Smooth muscle cell (in vitro differentiated cells): ENCODE measurements around the gene MEX3D. TPM values are rescaled to one million over a fixed set of nuclear protein-coding genes. Genes with fewer than 3 reads are reported as not detected.
A peak's percentile ranks its signal among the peaks of the same experiment; 100 is the strongest.

Source experiments
- DNase-seq: peaks from one replicate; lab custom pipeline; 2025; ENCODE audit not compliant: unreplicated experiment; lab: John Stamatoyannopoulos, UW
- H2AFZ ChIP-seq: fragments of 200-600 bp; sonication (generic); 2 replicates; pipeline ENCODE4 v1.6.0; 2016; ENCODE audit warnings: antibody characterized with exemption, low read depth, mild to moderate bottlenecking
- H3F3A ChIP-seq: fragments of 200-600 bp; sonication (generic); 2 replicates; pipeline ENCODE4 v1.6.0; 2017; ENCODE audit warnings: antibody characterized with exemption, low read depth
- H3K27ac ChIP-seq: fragments of 200-600 bp; sonication (generic); 2 replicates; pipeline ENCODE4 v1.5.1; 2016; ENCODE audit warnings: low read depth, mild to moderate bottlenecking
- H3K27me3 ChIP-seq: fragments of 200-600 bp; sonication (generic); 2 replicates; pipeline ENCODE4 v1.6.1; 2016; ENCODE audit warnings: low read depth, mild to moderate bottlenecking
- H3K36me3 ChIP-seq: fragments of 200-600 bp; sonication (generic); 2 replicates; pipeline ENCODE4 v1.5.1; 2016; ENCODE audit warnings: low read depth
- H3K4me1 ChIP-seq: fragments of 200-600 bp; sonication (generic); 2 replicates; pipeline ENCODE4 v1.5.1; 2016; ENCODE audit warnings: low read depth
- H3K4me2 ChIP-seq: fragments of 200-600 bp; sonication (generic); 2 replicates; pipeline ENCODE4 v1.6.0; 2016; ENCODE audit warnings: mild to moderate bottlenecking
- H3K4me3 ChIP-seq: fragments of 200-600 bp; sonication (generic); 2 replicates; pipeline ENCODE4 v1.5.1; 2016; ENCODE audit warnings: mild to moderate bottlenecking
- H3K79me2 ChIP-seq: fragments of 200-600 bp; sonication (generic); 2 replicates; pipeline ENCODE4 v1.6.0; 2016; ENCODE audit warnings: low read depth, mild to moderate bottlenecking
- H3K9ac ChIP-seq: fragments of 200-600 bp; sonication (generic); 2 replicates; pipeline ENCODE4 v1.6.0; 2016; ENCODE audit warnings: low read depth
- H3K9me3 ChIP-seq: fragments of 200-600 bp; sonication (generic); replicated peaks from 2 replicates; pipeline ENCODE4 v1.5.1; 2016; ENCODE audit warnings: low read depth
- H4K20me1 ChIP-seq: fragments of 200-600 bp; sonication (generic); 2 replicates; pipeline ENCODE4 v1.6.0; 2016; ENCODE audit warnings: low read depth
- WGBS: methylation state at CpG from one replicate; pipeline ENCODE4 v1.1.7; 2016; ENCODE audit warnings: low lambda C conversion rate; 5-methylcytosine and 5-hydroxymethylcytosine counted together
- polyA plus RNA-seq: library from polyadenylated mRNA; unstranded; fragments of >200 nt; fragmentation: Nextera tagmentation; extraction: Ambion mirVana; gene quantifications from 2 replicates; pipeline ENCODE4 v1.2.1, GENCODE V29; 2016
- total RNA-seq: library from RNA; depleted of rRNA; stranded (reverse); fragments of >200 nt; gene quantifications from 2 replicates; pipeline ENCODE4 v1.2.3, GENCODE V29; 2014
- TF ChIP-seq, protein P1 (sequence below): fragments of 200-600 bp; sonication (generic); IDR thresholded peaks from 2 replicates; pipeline ENCODE4 v1.5.1; 2017; ENCODE audit warnings: borderline replicate concordance, mild to moderate bottlenecking, antibody characterized with exemption; ENCODE audit not compliant: insufficient read depth, poor library complexity, severe bottlenecking

The MEX3D gene
- total and polyA plus RNA-seq, 2 experiments from 2014 or later: 8.4 to 28.6 TPM

DNA sequence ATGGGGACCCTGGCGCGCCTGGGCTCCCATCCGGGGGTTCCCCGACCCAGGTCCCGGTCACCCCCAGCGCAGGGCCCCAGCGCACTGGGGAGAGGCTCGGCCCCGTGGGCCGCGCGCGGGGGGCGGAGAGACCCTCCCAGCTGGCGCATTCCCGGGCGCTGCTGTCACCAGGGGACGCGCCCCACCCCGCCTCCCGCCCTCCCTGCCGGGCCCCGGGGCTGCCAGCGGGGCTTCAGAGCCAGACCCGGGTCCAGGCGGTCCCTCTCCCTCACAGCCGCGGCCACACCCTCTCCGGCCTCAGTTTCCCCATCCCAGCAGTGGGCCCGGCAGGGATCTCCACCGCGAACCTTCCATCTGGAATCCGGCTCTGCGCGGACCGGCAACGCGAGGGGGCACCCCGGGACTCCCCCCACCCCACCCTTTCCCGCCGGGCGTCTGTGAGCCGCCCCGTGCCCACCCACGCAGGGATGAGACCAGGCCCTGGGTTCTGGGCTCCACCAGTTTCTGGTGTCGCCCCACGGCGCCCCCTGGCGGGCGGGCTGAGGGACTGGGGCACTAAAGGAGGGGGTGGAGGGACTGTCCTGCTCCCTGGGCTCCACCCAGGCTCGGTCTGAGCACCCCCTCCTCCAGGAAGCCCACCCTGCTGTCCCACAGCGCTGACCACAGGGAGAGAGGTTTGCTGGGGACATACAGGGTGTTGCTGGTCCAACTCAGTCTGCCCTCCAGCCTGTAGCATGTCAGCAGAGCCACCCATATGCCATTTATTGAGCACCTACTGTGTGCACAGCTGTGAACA is 54.4 kb downstream of the MEX3D start:
- Histone ChIP-seq H3K79me2 (no peaks in the 10 kb centered on the region), H3F3A (peaks cover 16% of the 10 kb centered on the region), H2AFZ (peak overlapping the region; percentile 66), H3K9ac (peak overlapping the region; percentile 93), H3K27me3 (no peaks in the 10 kb centered on the region), H3K36me3 (no peaks in the 10 kb centered on the region), H3K9me3 (no peaks in the 10 kb centered on the region), H3K4me1 (peaks cover 11% of the 10 kb centered on the region), H3K4me3 (peak overlapping the region; percentile 80), H4K20me1 (no peaks in the 10 kb centered on the region), H3K27ac (peak overlapping the region; percentile 82), H3K4me2 (peak overlapping the region; percentile 95)
- 19% methylated on average over 20 of the region's 52 CpGs for WGBS
- DNase-seq: peak; percentile 72
- TF ChIP-seq, protein P1, sequence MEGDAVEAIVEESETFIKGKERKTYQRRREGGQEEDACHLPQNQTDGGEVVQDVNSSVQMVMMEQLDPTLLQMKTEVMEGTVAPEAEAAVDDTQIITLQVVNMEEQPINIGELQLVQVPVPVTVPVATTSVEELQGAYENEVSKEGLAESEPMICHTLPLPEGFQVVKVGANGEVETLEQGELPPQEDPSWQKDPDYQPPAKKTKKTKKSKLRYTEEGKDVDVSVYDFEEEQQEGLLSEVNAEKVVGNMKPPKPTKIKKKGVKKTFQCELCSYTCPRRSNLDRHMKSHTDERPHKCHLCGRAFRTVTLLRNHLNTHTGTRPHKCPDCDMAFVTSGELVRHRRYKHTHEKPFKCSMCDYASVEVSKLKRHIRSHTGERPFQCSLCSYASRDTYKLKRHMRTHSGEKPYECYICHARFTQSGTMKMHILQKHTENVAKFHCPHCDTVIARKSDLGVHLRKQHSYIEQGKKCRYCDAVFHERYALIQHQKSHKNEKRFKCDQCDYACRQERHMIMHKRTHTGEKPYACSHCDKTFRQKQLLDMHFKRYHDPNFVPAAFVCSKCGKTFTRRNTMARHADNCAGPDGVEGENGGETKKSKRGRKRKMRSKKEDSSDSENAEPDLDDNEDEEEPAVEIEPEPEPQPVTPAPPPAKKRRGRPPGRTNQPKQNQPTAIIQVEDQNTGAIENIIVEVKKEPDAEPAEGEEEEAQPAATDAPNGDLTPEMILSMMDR: peak; percentile 93

DNA sequence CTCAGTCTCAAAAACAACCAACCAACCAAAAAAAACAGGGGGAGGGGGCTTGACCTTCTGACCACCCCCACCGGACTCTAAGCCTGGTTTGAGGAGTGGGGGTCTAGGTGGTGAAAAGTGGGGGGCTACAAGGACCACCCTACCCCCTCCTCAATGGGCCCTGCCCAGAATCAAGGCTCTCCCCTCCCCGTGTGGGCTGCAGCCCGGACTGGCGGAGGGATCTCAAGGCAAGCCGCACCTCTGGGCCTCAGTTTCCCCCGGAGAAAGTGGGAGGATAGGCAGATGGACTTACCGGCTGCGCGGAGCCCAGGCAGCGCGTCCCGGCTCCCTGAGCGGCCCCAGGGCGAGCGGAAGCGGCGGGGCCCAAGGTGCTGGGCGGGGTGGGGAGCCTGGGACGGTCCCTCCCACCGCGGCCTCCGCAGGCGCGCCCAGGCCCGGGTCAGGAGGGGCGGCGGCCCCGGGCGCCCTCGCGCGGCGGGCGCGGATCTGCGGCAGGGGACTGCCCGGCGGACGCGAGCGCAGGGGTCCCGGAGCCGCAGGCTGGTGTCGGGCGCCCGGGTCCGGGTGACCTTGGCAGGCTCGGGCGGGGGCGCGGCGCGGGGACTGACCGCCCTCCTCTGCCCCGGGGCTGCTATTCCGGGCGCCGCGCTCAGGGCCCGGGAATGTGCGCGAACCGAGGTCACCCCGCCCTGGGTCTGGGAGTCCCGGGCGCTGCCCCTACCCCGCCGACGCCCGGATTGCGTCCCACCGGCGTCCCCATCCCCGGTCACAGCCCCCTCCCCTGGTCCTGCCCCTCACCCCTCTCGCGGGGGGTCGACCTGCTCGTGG is 55.2 kb downstream of the MEX3D start, which contains the start of gene ADAMTSL5:
ADAMTSL5 (minus strand) TSS at position 349 of the 828 bp plus-strand sequence. CDS start 2,076 bp downstream, outside the sequence.
- Histone ChIP-seq H3K9ac (peak within 1 kb of the TSS; percentile 93), H4K20me1 (no peaks in the 10 kb centered on the region), H3K79me2 (no peaks in the 10 kb centered on the region), H3K27ac (peak within 1 kb of the TSS; percentile 82), H3K36me3 (no peaks in the 10 kb centered on the region), H3F3A (peaks cover 16% of the 10 kb centered on the region), H2AFZ (peak within 1 kb of the TSS; percentile 66), H3K4me1 (peaks cover 11% of the 10 kb centered on the region), H3K27me3 (no peaks in the 10 kb centered on the region), H3K4me3 (peak within 1 kb of the TSS; percentile 80), H3K9me3 (no peaks in the 10 kb centered on the region), H3K4me2 (peak within 1 kb of the TSS; percentile 95)
- peak; percentile 72 for DNase-seq
- WGBS: 7% methylated on average over 41 of the region's 78 CpGs
- TF ChIP-seq, protein P1: peak; percentile 11

DNA sequence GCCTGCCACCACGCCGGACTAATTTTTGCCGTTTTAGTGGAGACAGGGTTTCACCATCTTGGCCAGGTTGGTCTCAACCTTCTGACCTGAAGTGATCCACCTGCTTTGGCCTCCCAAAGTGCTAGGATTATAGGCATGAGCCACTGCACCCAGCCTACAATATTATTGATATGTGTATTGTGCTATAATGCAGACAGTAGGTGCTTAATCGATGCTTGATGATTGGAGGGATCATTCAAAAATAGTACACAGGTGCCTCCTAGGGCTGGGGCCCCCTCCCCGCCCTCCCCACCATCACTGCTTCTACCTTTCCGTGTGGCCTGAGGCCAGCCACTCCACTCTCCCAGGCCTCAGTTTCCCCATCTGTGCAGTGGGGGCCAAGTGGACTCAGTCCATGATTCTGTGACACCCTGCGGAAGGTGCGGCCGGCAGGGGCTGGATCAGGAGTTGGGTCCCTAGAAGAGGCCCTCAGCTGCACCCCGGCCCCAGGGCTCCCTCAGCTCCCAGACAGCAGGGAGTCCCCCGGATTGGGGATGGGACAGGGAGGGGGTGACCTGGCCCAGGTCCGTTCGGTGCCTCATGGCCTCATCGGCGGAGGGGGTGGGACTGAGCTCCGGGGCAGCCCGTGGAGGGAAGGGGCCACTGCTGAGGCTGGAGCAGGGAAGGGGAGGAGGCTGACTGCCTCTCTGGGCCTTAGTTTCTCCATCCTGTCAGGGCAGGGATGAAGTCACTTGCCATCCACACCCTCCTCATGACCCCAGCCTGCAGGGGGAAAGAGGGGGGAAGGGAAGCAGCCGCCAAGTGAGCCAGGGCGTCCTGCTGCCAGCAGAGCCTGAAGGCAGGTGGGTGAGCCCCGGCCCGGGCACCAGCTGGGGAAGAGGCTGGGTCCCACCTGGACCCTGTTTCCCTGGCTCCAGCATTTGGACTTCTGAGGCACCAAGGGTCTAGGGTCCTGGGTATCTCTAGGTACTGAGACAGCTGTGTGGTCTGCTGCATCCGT is 56.5 kb downstream of the MEX3D start:
- Histone ChIP-seq H3K27me3 (no peaks in the 10 kb centered on the region), H3K27ac (no peak overlapping the region), H3K9me3 (no peaks in the 10 kb centered on the region), H4K20me1 (no peaks in the 10 kb centered on the region), H2AFZ (no peak overlapping the region), H3F3A (peaks cover 16% of the 10 kb centered on the region), H3K4me3 (peak overlapping the region; percentile 80), H3K9ac (no peak overlapping the region), H3K36me3 (no peaks in the 10 kb centered on the region), H3K79me2 (no peaks in the 10 kb centered on the region), H3K4me2 (peak overlapping the region; percentile 95), H3K4me1 (peaks cover 11% of the 10 kb centered on the region)
- DNase-seq: no peak
- WGBS: 87% methylated on average over 22 of the region's 22 CpGs
- TF ChIP-seq, protein P1: no peak
